Measurements from ENCODE around the gene DDAH1.

DNA sequence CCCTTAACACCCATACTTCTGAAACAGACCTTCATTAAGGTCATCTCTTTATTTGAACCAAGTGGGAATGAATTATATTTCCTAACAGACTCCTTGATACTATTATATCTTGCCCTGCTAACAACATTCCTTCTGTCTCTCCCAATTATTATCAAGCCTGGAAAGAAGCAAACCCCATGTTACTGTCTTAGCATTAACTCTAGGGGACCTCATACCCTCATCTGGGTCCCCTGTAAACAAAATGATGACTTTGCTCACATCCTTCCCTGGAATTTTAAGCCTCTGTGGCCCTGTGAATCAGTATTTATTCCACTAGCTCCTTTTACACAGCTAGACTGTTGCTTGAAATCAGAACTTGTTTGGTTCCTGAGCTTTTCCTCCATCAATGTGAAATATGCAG is 150.2 kb downstream of the DDAH1 start:
- TF ChIP-seq CTCF (IDR thresholded peaks at IDR 0.05): no peak
- no peak for TF ChIP-seq POLR2A (IDR thresholded peaks at IDR 0.05)
